ENCODE results near the gene PEF1.
A peak's percentile ranks its signal among the peaks of the same experiment; 100 is the strongest.

Gene PEF1

DNA sequence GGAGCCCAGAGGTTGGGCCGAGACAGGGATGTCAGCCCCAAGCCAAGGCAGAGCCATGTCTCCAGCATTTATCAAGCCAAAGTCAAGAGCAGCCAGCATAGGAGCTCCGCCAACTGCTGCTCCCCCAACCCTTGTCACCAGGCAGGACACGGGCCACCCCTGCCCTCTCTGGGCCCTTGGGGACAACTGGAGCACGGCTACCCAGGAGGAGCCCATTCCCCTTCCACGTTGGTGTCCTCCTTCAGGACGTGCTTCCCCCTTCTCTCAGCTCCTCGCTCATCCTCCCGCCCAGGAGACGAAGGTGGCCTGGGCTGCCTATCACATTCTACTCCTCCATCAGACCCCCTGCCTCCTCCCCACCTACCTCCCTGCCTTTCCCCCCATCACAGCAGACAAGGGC, 19.9 kb upstream of the PEF1 start:
- Histone ChIP-seq H3F3A (ENCODE audit: insufficient read depth, low read length) (no peaks in the 10 kb centered on the region), H3K36me3 (replicated peaks; ENCODE audit: insufficient read depth, low read length) (no peaks in the 10 kb centered on the region), H3K9me2 (replicated peaks; ENCODE audit: insufficient read depth, low read length) (no peaks in the 10 kb centered on the region), H3K9ac (ENCODE audit: low read length) (no peak overlapping the region), H3K9me3 (replicated peaks; ENCODE audit: insufficient read depth, low read length) (no peaks in the 10 kb centered on the region), H3K4me3 (ENCODE audit: low read length) (no peak overlapping the region), H3K27me3 (replicated peaks; ENCODE audit: insufficient read depth, low read length) (peaks cover 60% of the 10 kb centered on the region), H3K4me1 (ENCODE audit: low read length) (0 out of 2 replicates have a peak, but pooled peaks cover 3% of the 10 kb centered on the region), H3K4me2 (ENCODE audit: low read depth, low read length) (no peak overlapping the region), H4K20me1 (ENCODE audit: insufficient read depth, low read length) (no peaks in the 10 kb centered on the region), H3K79me2 (ENCODE audit: low read length) (no peaks in the 10 kb centered on the region), H2AFZ (ENCODE audit: low read length) (no peak overlapping the region), H3K27ac (ENCODE audit: low read length) (no peak overlapping the region)
- no peak for DNase-seq
- TF ChIP-seq, protein P1, sequence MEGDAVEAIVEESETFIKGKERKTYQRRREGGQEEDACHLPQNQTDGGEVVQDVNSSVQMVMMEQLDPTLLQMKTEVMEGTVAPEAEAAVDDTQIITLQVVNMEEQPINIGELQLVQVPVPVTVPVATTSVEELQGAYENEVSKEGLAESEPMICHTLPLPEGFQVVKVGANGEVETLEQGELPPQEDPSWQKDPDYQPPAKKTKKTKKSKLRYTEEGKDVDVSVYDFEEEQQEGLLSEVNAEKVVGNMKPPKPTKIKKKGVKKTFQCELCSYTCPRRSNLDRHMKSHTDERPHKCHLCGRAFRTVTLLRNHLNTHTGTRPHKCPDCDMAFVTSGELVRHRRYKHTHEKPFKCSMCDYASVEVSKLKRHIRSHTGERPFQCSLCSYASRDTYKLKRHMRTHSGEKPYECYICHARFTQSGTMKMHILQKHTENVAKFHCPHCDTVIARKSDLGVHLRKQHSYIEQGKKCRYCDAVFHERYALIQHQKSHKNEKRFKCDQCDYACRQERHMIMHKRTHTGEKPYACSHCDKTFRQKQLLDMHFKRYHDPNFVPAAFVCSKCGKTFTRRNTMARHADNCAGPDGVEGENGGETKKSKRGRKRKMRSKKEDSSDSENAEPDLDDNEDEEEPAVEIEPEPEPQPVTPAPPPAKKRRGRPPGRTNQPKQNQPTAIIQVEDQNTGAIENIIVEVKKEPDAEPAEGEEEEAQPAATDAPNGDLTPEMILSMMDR (IDR thresholded peaks at IDR 0.05; ENCODE audit: low read length) = no peak
- TF ChIP-seq EZH2 (optimal IDR thresholded peaks at IDR 0.05; ENCODE audit: low read depth, low read length) (no peak), EZH2phosphoT487 (IDR thresholded peaks at IDR 0.05; ENCODE audit: low read length) (no peak)

DNA sequence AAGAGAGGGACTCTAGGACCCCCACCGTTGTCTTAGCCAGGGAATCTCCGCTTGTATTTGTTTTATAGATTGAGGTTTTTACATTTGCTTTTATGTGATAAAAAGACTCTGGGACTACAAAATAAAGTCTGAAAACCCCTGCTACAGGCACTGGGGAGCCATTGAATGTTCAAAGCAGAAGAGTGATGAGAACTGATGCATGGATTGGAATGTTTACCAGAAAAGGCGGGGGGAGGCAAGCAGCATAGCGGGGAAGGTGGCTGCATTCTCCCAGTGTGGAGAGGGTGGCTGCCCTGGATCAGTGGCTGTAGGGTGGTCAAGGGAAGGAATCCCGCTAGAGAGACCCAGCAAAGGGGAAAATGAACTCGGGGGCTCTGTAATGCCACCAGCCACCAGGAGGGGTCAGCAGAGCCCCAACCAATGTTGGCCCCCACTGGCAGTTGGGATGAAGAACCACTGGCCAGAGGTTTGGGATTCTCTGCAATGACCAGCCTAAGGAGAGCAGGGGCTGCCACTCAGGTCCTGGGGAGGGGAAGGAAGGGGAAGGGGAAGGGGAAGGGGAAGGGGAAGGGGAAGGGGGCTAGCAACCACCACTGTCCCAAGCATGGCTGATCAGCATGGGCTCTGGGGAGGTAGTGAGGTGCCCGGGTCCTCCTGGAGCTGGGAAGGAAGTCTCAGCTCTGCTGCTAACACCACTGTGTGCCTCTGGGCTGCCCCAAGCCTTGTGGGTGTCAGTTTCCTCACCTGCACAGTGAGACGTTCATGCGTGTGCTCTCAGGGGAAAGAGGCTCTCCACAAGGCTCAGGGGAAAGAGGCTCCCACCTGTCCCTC, 19.2 kb upstream of the PEF1 start:
- no peaks in the 10 kb centered on the region for H3F3A ChIP-seq (ENCODE audit: insufficient read depth, low read length)
- no peaks in the 10 kb centered on the region for H4K20me1 ChIP-seq (ENCODE audit: insufficient read depth, low read length)
- H3K9me2 ChIP-seq (replicated peaks; ENCODE audit: insufficient read depth, low read length) = no peaks in the 10 kb centered on the region
- TF ChIP-seq, protein P1 (IDR thresholded peaks at IDR 0.05; ENCODE audit: low read length) = peak; percentile 78
- no peak for TF ChIP-seq EZH2 (optimal IDR thresholded peaks at IDR 0.05; ENCODE audit: low read depth, low read length)
- peaks cover 59% of the 10 kb centered on the region for H3K27me3 ChIP-seq (replicated peaks; ENCODE audit: insufficient read depth, low read length)
- peak; percentile 30 for DNase-seq
- H3K9me3 ChIP-seq (replicated peaks; ENCODE audit: insufficient read depth, low read length) = no peaks in the 10 kb centered on the region
- no peak overlapping the region for H3K9ac ChIP-seq (ENCODE audit: low read length)
- H3K4me3 ChIP-seq (ENCODE audit: low read length) = no peak overlapping the region
- no peaks in the 10 kb centered on the region for H3K79me2 ChIP-seq (ENCODE audit: low read length)
- H3K4me1 ChIP-seq (ENCODE audit: low read length) = no peaks in the 10 kb centered on the region
- H3K4me2 ChIP-seq (ENCODE audit: low read depth, low read length) = no peak overlapping the region
- H3K36me3 ChIP-seq (replicated peaks; ENCODE audit: insufficient read depth, low read length) = no peaks in the 10 kb centered on the region
- H2AFZ ChIP-seq (ENCODE audit: low read length) = no peak overlapping the region
- H3K27ac ChIP-seq (ENCODE audit: low read length) = no peak overlapping the region

DNA sequence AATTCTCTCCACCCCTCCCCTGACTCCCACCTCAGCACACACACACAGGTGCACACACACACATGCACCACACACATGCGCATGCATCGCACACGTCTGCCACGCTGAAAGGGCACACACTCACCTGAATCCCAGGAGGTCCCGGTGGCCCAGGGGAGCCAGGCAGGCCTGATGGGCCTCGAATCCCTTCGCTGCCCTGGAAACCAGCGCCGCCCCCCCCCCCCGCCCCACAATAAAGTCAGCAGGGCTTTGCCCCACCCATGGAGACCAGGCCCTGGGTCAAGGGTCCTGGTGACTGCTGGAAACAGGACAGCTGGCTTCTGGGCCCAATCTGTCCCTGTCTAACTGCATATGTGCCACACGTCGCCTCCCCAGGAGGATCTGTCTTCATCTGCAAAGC, 17.8 kb upstream of the PEF1 start:
- H3K27me3 ChIP-seq (replicated peaks; ENCODE audit: insufficient read depth, low read length) = peaks cover 57% of the 10 kb centered on the region
- TF ChIP-seq EZH2 (optimal IDR thresholded peaks at IDR 0.05; ENCODE audit: low read depth, low read length) (no peak), EZH2phosphoT487 (IDR thresholded peaks at IDR 0.05; ENCODE audit: low read length) (no peak)
- TF ChIP-seq, protein P1 (IDR thresholded peaks at IDR 0.05; ENCODE audit: low read length) = no peak
- no peak overlapping the region for H3K27ac ChIP-seq (ENCODE audit: low read length)

More for the DNA sequence above, 17.8 kb upstream of the PEF1 start:
- Histone ChIP-seq H3K4me3 (ENCODE audit: low read length) (no peak overlapping the region), H2AFZ (ENCODE audit: low read length) (no peak overlapping the region), H3K9me2 (replicated peaks; ENCODE audit: insufficient read depth, low read length) (no peaks in the 10 kb centered on the region), H3K4me2 (ENCODE audit: low read depth, low read length) (no peak overlapping the region), H3K36me3 (replicated peaks; ENCODE audit: insufficient read depth, low read length) (no peaks in the 10 kb centered on the region), H4K20me1 (ENCODE audit: insufficient read depth, low read length) (no peaks in the 10 kb centered on the region), H3F3A (ENCODE audit: insufficient read depth, low read length) (no peaks in the 10 kb centered on the region), H3K79me2 (ENCODE audit: low read length) (no peaks in the 10 kb centered on the region), H3K4me1 (ENCODE audit: low read length) (no peaks in the 10 kb centered on the region), H3K9me3 (replicated peaks; ENCODE audit: insufficient read depth, low read length) (no peaks in the 10 kb centered on the region), H3K9ac (ENCODE audit: low read length) (no peak overlapping the region)
- DNase-seq = no peak
